Heart right ventricle (tissue), 16 donors: Measurements from ENCODE around the gene PTPRU. TPM values are rescaled to one million over a fixed set of nuclear protein-coding genes. Genes with fewer than 3 reads are reported as not detected.
A peak's percentile ranks its signal among the peaks of the same experiment; 100 is the strongest.

Source experiments
- ATAC-seq, 8 donors: fragments of 200-7000 bp; cut with Tn5 transposase; one replicate each; pipeline ENCODE4 v1.9.1; 2020; ENCODE audit warnings: mild to moderate bottlenecking in 8 of 8, moderate library complexity in 8 of 8, moderate number of reproducible peaks in 1 of 8
- DNase-seq, 2 donors: peaks; one replicate each; pipeline ENCODE4 v3.0.0-alpha.2; 2020
- H3K27ac ChIP-seq, 10 donors: fragments of 200-600 bp; sonication (generic) in 2 of 10; one replicate each; pipeline versions ENCODE4 v1.5.0 to v1.8.0; 2020 to 2022; ENCODE audit warnings: mild to moderate bottlenecking in 3 of 10
- H3K27me3 ChIP-seq, 7 donors: fragments of 200-600 bp; one replicate each; pipeline ENCODE4 v1.8.0; 2021 to 2022; ENCODE audit warnings: mild to moderate bottlenecking in 2 of 7
- H3K36me3 ChIP-seq, 9 donors: fragments of 200-600 bp; sonication (generic) in 1 of 9; one replicate each; pipeline versions ENCODE4 v1.5.0 to v1.8.0; 2020 to 2022; ENCODE audit warnings: mild to moderate bottlenecking in 2 of 9
- H3K4me1 ChIP-seq, 9 donors: fragments of 200-600 bp; sonication (generic) in 1 of 9; one replicate each; pipeline versions ENCODE4 v1.5.0 to v1.8.0; 2020 to 2022; ENCODE audit warnings: mild to moderate bottlenecking in 4 of 9
- H3K4me3 ChIP-seq, 10 donors: fragments of 200-600 bp; sonication (generic) in 2 of 10; one replicate each; pipeline versions ENCODE4 v1.5.0 to v1.8.0; 2020 to 2022; ENCODE audit warnings: mild to moderate bottlenecking in 7 of 10, moderate library complexity in 2 of 10
- H3K9me3 ChIP-seq, 11 donors: fragments of 200-600 bp in 10 of 11; sonication (generic) in 2 of 11; one replicate each; pipeline versions ENCODE4 v1.5.0 to v1.8.0; 2013 to 2022; ENCODE audit warnings: mild to moderate bottlenecking in 2 of 11, control low read depth in 1 of 11, moderate library complexity in 1 of 11
- CTCF ChIP-seq, 9 donors: fragments of 200-600 bp; sonication (generic) in 2 of 9; IDR thresholded peaks; one replicate each; pipeline versions ENCODE4 v1.5.0 to v1.8.0; 2021 to 2022; ENCODE audit warnings: antibody characterized with exemption in 9 of 9, mild to moderate bottlenecking in 5 of 9, moderate library complexity in 1 of 9
- WGBS, 2 donors: extraction: QIAGEN DNeasy Blood & Tissue Kit; methylation state at CpG; one replicate each; pipeline ENCODE4 v1.1.7; 2013; ENCODE audit warnings: inconsistent platforms in 1 of 2; 5-methylcytosine and 5-hydroxymethylcytosine counted together
- intact Hi-C, 10 donors: fragments of 100-400 bp; cut with DNase I; formaldehyde crosslinking; loops; one replicate each; pipeline versions ENCODE4 v1.11.1 to v1.14.2; 2022
- polyA plus RNA-seq, 2 donors: library from polyadenylated mRNA; stranded (reverse); fragments of 200-250 nt; gene quantifications; one replicate each; pipeline ENCODE4 v1.2.3, GENCODE V29; 2013
- total RNA-seq, 10 donors: library from RNA; stranded (reverse); fragmentation: NEBNext Ultra II Directional in 3 of 10; extraction: Animal tissue kit (Norgen Biotek cat#: 25700) in 3 of 10; gene quantifications; one replicate each; pipeline versions ENCODE4 v1.2.1 to v1.2.4, GENCODE V29; 2021 to 2023
- donor health status: Arrhythmogenic right ventricular cardiomyopathy.
- donor health status: ischemic (EF 13 %, LVEDD 7.1; RV severe dilation, severe dysfunction).
- donor health status: healthy with polysubstance abuse.
- donor health status: DM: no; HTN: yes; CAD: no.
- donor health status: DM: no; HTN: no; CAD: no.
- donor health status: ischemic (EF 25% LVEDD 6.9; RV normal size, moderate dysfunction).
- donor health status: ischemic (EF 25% LVEDD 5.7; RV mildly dilated, moderate dysfunction).
- donor health status: healthy.
- donor health status: DM: yes; HTN: yes; CAD: no.
- donor health status: Ischemic cardiomyopathy.
- donor health status: ischemic (EF 35%, LVEDD 5.7; RV mildly dilated, moderate dysfunction).
- donor health status: nonischemic (EF 11% LVEDD 7.7; RV severe dilation, severe dysfunction).
- donor health status: DM: yes; HTN: yes; CAD: no.
- donor health status: PGD.
- donor health status: ischemic (EF 29% LVEDD 5.4; RV normal size, mild dysfunction).
- donor health status: nonischemic (EF 23%, LVEDD 6.1; RV moderate dilation, normal function).

Gene PTPRU
- total and polyA plus RNA-seq, 12 donors, result 8.6 to 29.8 (median 14.5) TPM

GRCh38 chr1:29278124-29278523 is 41.8 kb downstream of the PTPRU start:
- ATAC-seq (no peak), DNase-seq (no peak)
- WGBS, 2 donors, result 64% methylated on average over 3 of the region's 3 CpGs
- Histone ChIP-seq H3K36me3 (peaks cover 0 to 16% (median 0%) of the 10 kb centered on the region in 9 donors), H3K27ac (no peak overlapping the region), H3K4me1 (peaks cover 0 to 3% (median 0%) of the 10 kb centered on the region in 9 donors), H3K27me3 (no peaks in the 10 kb centered on the region), H3K4me3 (no peak overlapping the region), H3K9me3 (peaks cover 0 to 7% (median 0%) of the 10 kb centered on the region in 11 donors)
- intact Hi-C loops, result no loop called here
- no peak for TF ChIP-seq CTCF (IDR thresholded peaks at IDR 0.05)

GRCh38 chr1:29279406-29279805 is 43.1 kb downstream of the PTPRU start:
- Histone ChIP-seq H3K9me3 (peaks cover 0 to 7% (median 0%) of the 10 kb centered on the region in 11 donors), H3K4me1 (peaks cover 0 to 3% (median 0%) of the 10 kb centered on the region in 9 donors), H3K27ac (no peak overlapping the region), H3K36me3 (peaks cover 0 to 16% (median 0%) of the 10 kb centered on the region in 9 donors), H3K27me3 (no peaks in the 10 kb centered on the region), H3K4me3 (no peak overlapping the region)
- 92 to 94% methylated on average over 13 of the region's 13 CpGs for WGBS, 2 donors
- DNase-seq, result no peak
- no peak for ATAC-seq
- no peak for TF ChIP-seq CTCF (IDR thresholded peaks at IDR 0.05)
- intact Hi-C loops, result no loop called here

GRCh38 chr1:29279951-29280391 is 43.6 kb downstream of the PTPRU start:
- no peaks in the 10 kb centered on the region for H3K27me3 ChIP-seq
- H3K27ac ChIP-seq, result no peak overlapping the region
- TF ChIP-seq CTCF (IDR thresholded peaks at IDR 0.05), result no peak
- 77 to 83% methylated on average over 11 of the region's 11 CpGs for whole genome bisulfite sequencing, 2 donors
- peaks cover 0 to 3% (median 0%) of the 10 kb centered on the region in 9 donors for H3K4me1 ChIP-seq
- ATAC-seq (peak in 1 of 8 donors; percentile 41), DNase-seq (no peak)
- H3K9me3 ChIP-seq, result peaks cover 0 to 7% (median 0%) of the 10 kb centered on the region in 11 donors
- no peak overlapping the region for H3K4me3 ChIP-seq
- intact Hi-C loops, result no loop called here
- H3K36me3 ChIP-seq, result peaks cover 0 to 16% (median 0%) of the 10 kb centered on the region in 9 donors

- no peaks in the 10 kb centered on the region for H3K27me3 ChIP-seq
- peaks cover 0 to 3% (median 0%) of the 10 kb centered on the region in 9 donors for H3K4me1 ChIP-seq
- intact Hi-C loops, result no loop called here
- H3K4me3 ChIP-seq, result no peak overlapping the region
- ATAC-seq (no peak), DNase-seq (no peak)
- no peak overlapping the region for H3K27ac ChIP-seq
- TF ChIP-seq CTCF (IDR thresholded peaks at IDR 0.05), result no peak
- WGBS, 2 donors, result 76 to 79% methylated on average over 6 of the region's 6 CpGs
- peaks cover 0 to 7% (median 0%) of the 10 kb centered on the region in 11 donors for H3K9me3 ChIP-seq
- peaks cover 0 to 14% (median 0%) of the 10 kb centered on the region in 9 donors for H3K36me3 ChIP-seq
Measured at GRCh38 chr1:29280409-29281131, 44.2 kb downstream of the PTPRU start.
